Parathyroid adenoma (tissue), 2 donors: ENCODE results near the gene ABCC4.

Experiments
- H2AFZ ChIP-seq: fragments of 300-600 bp; sonication (generic); one replicate; pipeline ENCODE4 v1.7.0; 2017; ENCODE audit warnings: antibody characterized with exemption, mild to moderate bottlenecking
- H3K27ac ChIP-seq: fragments of 300-600 bp; sonication (generic); one replicate; pipeline ENCODE4 v1.7.0; 2017
- H3K27me3 ChIP-seq: fragments of 300-600 bp; sonication (generic); one replicate; pipeline ENCODE4 v1.7.0; 2017; ENCODE audit warnings: low read length; ENCODE audit not compliant: control insufficient read depth, insufficient read depth
- H3K36me3 ChIP-seq: fragments of 300-600 bp; sonication (generic); one replicate; pipeline ENCODE4 v1.7.0; 2017; ENCODE audit warnings: low read length; ENCODE audit not compliant: control insufficient read depth, insufficient read depth
- H3K4me1 ChIP-seq: fragments of 300-600 bp; sonication (generic); one replicate; pipeline ENCODE4 v1.7.0; 2017; ENCODE audit warnings: control low read depth
- H3K4me2 ChIP-seq: fragments of 300-600 bp; sonication (generic); one replicate; pipeline ENCODE4 v1.7.0; 2017; ENCODE audit warnings: low read length
- H3K4me3 ChIP-seq: fragments of 300-600 bp; sonication (generic); one replicate; pipeline ENCODE4 v1.7.0; 2017; ENCODE audit warnings: low read depth, low read length
- H3K79me2 ChIP-seq: fragments of 300-600 bp; sonication (generic); one replicate; pipeline ENCODE4 v1.7.0; 2017; ENCODE audit warnings: control low read depth
- H3K9ac ChIP-seq: fragments of 300-600 bp; sonication (generic); one replicate; pipeline ENCODE4 v1.7.0; 2017; ENCODE audit warnings: mild to moderate bottlenecking
- H3K9me3 ChIP-seq: fragments of 300-600 bp; sonication (generic); one replicate; pipeline ENCODE4 v1.7.0; 2017; ENCODE audit warnings: low read length; ENCODE audit not compliant: control insufficient read depth
- TF ChIP-seq, protein P1 (sequence below): fragments of 300-600 bp; sonication (generic); IDR thresholded peaks from one replicate; pipeline ENCODE4 v1.7.0; 2017; ENCODE audit warnings: antibody characterized with exemption, mild to moderate bottlenecking
- donor health status: primary hyperparathyroidism.

Gene ABCC4

DNA sequence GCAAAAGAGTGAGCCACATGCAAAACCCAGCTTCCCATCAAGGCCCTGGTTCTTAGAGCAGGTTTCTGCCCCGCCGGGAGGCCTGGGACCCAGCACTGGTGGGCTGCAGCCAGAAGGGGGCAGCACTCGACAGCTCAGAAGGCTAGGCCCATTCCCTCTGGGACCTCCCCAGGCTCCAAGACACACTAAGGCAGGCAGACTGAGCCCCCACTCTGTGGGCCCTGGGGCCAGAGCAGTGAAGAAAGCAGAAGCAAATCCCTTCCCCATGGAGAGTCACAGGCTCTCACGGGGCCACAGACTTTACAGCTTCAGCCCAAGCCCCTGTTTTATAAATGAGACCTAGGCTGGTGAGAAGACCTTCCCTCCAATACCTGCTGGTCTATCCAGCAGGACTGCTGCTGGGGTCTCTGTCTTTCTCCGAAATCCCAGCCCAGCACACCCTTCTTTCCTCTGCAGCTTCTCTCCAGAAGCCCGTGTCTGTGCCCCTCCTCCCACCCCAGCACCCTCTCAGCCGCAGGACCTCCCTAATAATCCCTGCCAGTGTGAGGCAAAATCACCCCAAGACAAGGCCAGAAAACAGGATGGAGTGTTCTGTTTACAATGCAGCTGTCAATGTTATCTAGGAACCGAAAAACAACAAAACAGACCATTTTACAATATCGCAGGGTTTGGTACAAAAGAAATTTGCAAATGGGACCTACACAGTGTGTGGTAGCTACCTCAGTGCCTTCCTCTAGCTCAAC, 109.3 kb downstream of the ABCC4 start:
- Histone ChIP-seq H3K9me3 (no peaks in the 10 kb centered on the region), H3K4me2 (no peak overlapping the region), H3K79me2 (no peaks in the 10 kb centered on the region)

DNA sequence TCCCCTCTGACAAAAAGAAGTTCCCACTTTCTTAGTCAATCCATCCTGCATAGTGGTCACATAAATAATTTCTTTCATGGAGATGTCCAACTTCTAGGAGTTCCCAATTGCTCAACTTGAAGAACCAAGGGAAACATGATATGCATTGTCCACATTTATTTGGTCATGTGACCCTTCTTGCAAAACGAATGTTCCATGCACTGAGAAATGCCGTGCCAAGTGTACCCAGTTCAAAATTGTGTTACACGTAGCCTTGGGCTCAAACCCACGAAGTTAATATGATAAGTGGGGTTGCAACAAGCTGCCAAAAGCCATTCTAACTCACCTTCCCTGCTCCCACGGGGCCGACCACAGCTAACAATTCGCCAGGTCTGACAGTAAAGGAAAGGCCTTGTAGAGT, 113.1 kb downstream of the ABCC4 start:
- Histone ChIP-seq H3K9me3 (no peaks in the 10 kb centered on the region), H3K4me3 (no peak overlapping the region), H3K9ac (no peak overlapping the region), H3K4me1 (peaks cover 10% of the 10 kb centered on the region), H3K4me2 (no peak overlapping the region), H3K27me3 (no peaks in the 10 kb centered on the region), H2AFZ (no peak overlapping the region), H3K27ac (no peak overlapping the region), H3K79me2 (peaks cover 5% of the 10 kb centered on the region), H3K36me3 (no peaks in the 10 kb centered on the region)
- TF ChIP-seq, protein P1, sequence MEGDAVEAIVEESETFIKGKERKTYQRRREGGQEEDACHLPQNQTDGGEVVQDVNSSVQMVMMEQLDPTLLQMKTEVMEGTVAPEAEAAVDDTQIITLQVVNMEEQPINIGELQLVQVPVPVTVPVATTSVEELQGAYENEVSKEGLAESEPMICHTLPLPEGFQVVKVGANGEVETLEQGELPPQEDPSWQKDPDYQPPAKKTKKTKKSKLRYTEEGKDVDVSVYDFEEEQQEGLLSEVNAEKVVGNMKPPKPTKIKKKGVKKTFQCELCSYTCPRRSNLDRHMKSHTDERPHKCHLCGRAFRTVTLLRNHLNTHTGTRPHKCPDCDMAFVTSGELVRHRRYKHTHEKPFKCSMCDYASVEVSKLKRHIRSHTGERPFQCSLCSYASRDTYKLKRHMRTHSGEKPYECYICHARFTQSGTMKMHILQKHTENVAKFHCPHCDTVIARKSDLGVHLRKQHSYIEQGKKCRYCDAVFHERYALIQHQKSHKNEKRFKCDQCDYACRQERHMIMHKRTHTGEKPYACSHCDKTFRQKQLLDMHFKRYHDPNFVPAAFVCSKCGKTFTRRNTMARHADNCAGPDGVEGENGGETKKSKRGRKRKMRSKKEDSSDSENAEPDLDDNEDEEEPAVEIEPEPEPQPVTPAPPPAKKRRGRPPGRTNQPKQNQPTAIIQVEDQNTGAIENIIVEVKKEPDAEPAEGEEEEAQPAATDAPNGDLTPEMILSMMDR: no peak

More for the DNA sequence above, 109.3 kb downstream of the ABCC4 start:
- TF ChIP-seq, protein P1: peak; percentile 75
- H3K27ac ChIP-seq: peak overlapping the region; percentile 75
- H3K9ac ChIP-seq: no peak overlapping the region
- H3K27me3 ChIP-seq: no peaks in the 10 kb centered on the region
- H2AFZ ChIP-seq: no peak overlapping the region
- no peaks in the 10 kb centered on the region for H3K36me3 ChIP-seq
- H3K4me3 ChIP-seq: no peak overlapping the region
- H3K4me1 ChIP-seq: peaks cover 21% of the 10 kb centered on the region

DNA sequence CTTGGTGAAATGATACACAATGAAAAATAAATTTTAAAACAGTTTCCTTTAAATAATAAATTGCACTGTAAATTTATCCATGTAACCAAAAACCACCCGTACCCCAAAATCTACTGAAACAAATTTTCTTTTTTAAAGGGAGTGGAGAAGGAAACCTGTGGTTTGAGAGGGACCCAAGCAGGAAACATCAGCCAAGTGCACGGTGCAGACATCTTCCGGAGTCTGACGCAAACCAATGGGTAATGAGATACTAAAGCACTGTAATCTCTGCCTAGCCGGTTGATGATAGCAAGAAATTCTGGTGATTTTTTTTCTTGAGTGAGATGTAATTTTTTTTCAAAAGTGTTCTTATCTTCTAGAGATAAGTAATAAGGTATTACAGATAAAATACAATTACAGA, 115.4 kb downstream of the ABCC4 start:
- Histone ChIP-seq H3K27me3 (no peaks in the 10 kb centered on the region), H3K9me3 (no peaks in the 10 kb centered on the region), H3K79me2 (peaks cover 10% of the 10 kb centered on the region), H3K36me3 (no peaks in the 10 kb centered on the region), H2AFZ (no peak overlapping the region), H3K9ac (no peak overlapping the region), H3K4me1 (peaks cover 7% of the 10 kb centered on the region), H3K4me3 (no peak overlapping the region), H3K4me2 (no peak overlapping the region), H3K27ac (no peak overlapping the region)
- TF ChIP-seq, protein P1: no peak

DNA sequence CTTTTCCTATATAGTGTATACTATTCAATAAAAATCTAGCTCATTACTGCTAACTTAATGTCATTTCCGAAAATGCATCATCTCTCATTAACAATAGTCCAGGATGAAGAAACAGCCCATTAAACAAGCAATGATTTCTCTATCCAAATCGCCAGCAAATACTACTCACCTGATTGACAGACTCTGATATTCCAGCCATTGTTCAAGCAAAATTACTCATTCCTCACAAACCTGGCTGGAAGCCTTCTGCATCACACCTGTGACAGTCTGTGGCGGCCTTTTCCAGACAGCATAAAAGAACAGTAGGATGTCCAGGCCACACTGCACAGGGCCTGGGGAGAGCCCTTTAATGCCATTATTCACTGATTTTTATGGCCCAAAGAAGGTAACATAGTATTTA, 115.9 kb downstream of the ABCC4 start:
- no peak overlapping the region for H3K27ac ChIP-seq
- no peak overlapping the region for H3K9ac ChIP-seq
- no peaks in the 10 kb centered on the region for H3K27me3 ChIP-seq
- H3K4me3 ChIP-seq: no peak overlapping the region
- H3K79me2 ChIP-seq: peaks cover 10% of the 10 kb centered on the region
- no peaks in the 10 kb centered on the region for H3K9me3 ChIP-seq
- no peak overlapping the region for H2AFZ ChIP-seq
- peaks cover 8% of the 10 kb centered on the region for H3K4me1 ChIP-seq
- H3K36me3 ChIP-seq: no peaks in the 10 kb centered on the region
- TF ChIP-seq, protein P1: no peak
- no peak overlapping the region for H3K4me2 ChIP-seq

DNA sequence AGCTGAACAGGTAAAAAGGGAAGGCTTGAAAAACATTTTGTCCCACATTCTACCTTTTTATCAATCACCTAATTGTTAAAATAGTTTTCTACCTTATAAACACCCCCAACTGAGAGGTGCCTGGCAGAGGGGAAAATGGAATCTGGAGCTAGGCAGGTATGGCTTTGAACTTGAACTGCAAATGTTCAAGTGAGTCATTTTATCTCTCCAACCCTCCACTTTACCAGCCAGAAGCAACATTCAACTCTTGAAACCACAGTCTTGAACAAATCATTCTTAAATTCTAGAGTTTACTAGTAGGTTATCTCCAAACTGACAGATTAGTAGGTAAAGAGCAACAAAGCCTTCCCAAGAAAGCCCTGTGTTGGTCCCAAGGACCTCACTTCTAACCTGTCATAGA, 116.9 kb downstream of the ABCC4 start:
- H3K4me1 ChIP-seq: peaks cover 8% of the 10 kb centered on the region
- no peaks in the 10 kb centered on the region for H3K36me3 ChIP-seq
- H3K9me3 ChIP-seq: no peaks in the 10 kb centered on the region
- no peak overlapping the region for H3K9ac ChIP-seq
- H3K79me2 ChIP-seq: peaks cover 10% of the 10 kb centered on the region
- H3K4me2 ChIP-seq: no peak overlapping the region
- H3K4me3 ChIP-seq: no peak overlapping the region
- no peak overlapping the region for H2AFZ ChIP-seq
- TF ChIP-seq, protein P1: no peak
- no peaks in the 10 kb centered on the region for H3K27me3 ChIP-seq
- no peak overlapping the region for H3K27ac ChIP-seq
